Stimulated activated CD4-positive, alpha-beta T cell treated with anti-CD3 and anti-CD28 coated beads, Interleukin-1b, Interleukin-23, amount 100 ng/mL, for 1 hour (primary cell): ENCODE results near the gene SCUBE1.

Source experiments
- DNase-seq, 2 donors: peaks; one replicate each; pipeline ENCODE4 v3.0.0-alpha.2; 2020; ENCODE audit warnings: low read depth in 2 of 2

SCUBE1 gene

DNA sequence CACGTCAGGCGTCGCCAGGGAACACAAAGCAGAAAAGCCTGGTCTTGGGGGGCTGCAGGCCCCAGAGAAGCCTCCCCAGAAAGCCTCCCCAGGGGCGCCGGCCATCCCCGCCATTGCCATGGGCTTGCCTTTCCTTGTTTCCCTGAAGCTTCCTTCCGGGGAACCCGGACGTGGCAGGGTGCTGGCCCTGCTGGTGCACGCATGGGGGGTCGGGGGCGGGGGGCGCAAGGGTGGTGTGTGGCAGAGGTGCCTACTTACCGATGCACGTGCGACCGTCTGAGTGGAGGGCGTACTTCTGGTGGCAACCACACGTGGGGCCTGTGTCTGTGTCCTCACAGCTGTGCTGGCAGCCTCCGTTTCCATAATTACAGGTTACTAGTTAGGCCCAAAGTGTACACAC lies 85.2 kb downstream of the SCUBE1 start:
- DNase-seq = no peak

DNA sequence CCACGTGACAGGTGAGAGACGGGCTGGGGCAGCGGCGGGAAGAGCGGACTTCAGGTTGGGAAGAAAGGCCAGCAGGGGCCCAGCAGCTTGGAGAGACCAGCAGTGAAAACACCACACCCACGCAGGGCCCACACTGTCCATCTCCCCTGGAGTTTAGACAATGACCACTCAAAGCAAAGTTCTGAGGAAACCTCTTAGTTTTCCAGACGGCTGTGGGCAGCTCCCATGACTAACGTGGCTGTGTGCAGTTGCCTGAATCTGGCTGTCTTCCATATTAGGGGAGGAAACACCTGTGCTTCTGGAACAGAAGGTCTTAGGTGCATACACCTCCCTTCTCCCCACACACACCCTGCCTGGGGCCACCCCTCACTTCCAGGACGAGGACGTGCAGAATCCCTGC lies 85.6 kb downstream of the SCUBE1 start:
- no peak for DNase-seq

DNA sequence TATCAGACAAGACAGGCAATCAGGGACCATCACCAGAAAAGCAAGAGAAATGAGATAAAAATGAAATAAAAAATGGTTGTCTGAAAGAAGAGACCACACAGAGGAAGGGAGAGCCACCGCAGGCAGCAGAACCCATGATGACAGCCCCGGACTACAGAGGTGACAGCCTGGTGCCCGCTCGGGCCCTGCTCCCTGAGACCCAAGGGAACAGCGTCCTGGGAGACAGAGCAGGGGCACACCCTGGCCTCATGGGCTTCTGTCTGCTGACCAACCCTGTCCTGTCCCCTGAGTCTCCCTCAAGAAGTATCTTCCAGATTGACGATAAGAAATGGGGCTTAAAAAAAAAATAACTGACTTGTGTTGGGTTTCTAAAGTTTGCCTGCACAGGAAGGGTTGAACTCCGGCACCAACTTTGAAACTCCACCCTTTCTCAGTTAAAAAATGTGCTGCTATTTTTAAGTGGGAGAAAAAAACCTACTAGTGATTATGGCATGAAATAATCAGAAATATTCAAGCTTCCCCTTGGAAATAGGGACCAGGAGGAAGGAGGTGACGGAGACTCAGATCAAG lies 86.1 kb downstream of the SCUBE1 start:
- DNase-seq = no peak

DNA sequence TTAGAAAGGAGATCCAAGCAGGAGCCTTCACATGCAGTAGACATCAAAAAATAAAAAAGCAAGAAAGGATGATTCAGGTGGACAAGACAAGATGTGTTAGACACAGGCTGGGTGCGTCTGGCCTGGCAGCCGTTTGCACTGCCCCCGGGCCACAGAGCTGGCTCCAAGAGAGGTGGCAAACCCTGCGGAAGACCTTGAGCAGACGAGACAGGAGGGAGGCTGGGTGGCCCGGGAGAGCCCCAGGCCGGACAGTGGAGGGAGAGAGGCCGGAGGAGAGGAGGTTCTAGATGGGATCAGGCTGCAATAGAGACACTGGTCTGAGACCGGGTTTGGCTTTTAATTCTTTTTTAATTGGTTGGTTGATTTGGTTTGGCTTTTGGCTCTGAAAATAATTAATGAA lies 86.6 kb downstream of the SCUBE1 start:
- no peak for DNase-seq

DNA sequence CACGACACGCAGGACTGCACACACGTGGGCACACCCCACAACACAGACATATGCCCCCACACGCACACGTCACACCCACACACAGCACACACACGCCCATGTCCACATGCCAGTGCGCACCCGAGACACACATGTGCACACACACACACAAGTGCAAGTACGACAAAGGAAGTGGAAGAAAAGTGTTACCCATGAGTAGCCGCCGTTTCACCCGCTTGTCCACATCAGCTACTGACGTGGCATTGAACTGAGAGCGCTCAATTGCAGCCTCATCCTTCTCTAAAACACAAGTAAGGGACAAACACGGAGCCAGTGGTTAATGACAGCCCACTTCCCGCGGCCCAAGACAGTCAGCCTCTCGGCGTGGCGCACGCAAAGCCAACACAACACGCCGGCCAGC lies 87.9 kb downstream of the SCUBE1 start:
- no peak for DNase-seq

DNA sequence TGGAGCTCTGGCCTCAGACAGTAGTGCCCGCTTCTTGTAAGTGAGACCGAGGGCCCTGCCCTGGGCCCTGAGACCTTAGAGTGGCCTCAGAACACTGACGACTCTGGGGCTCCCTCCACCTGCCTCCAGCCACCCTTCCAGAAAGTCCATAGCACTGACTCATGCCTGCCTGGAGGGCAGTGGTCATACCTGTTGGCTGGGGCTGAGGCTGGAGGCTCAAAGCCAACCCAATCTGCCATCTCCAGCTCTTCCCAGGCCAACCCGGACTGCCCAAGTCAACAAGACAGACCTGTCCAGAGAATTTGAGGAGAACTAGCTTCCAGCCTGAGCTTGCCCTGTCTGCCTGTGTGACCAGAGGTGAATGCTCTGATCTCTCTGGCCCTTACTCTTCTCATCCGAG lies 89.3 kb downstream of the SCUBE1 start:
- DNase-seq = no peak

DNA sequence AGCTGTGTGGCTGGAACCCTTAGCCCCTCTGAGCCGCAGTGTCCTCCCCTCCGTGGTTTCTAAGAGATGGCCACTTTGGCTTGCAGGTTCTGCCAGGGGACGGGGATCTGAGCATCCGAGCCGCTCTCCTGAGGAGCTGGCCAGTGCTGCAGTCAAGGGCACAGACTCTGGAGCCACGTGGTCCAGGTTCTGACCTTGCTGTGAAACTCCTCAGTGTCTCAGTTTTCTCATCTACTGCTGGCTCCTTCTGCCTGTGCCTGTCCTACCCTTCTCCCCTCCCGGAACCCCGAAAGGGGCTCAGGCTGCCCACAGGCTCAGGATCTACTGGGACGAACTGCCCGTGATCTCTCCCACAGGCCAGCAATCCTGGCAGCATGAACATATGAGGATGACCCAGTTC lies 90.9 kb downstream of the SCUBE1 start:
- DNase-seq = no peak

DNA sequence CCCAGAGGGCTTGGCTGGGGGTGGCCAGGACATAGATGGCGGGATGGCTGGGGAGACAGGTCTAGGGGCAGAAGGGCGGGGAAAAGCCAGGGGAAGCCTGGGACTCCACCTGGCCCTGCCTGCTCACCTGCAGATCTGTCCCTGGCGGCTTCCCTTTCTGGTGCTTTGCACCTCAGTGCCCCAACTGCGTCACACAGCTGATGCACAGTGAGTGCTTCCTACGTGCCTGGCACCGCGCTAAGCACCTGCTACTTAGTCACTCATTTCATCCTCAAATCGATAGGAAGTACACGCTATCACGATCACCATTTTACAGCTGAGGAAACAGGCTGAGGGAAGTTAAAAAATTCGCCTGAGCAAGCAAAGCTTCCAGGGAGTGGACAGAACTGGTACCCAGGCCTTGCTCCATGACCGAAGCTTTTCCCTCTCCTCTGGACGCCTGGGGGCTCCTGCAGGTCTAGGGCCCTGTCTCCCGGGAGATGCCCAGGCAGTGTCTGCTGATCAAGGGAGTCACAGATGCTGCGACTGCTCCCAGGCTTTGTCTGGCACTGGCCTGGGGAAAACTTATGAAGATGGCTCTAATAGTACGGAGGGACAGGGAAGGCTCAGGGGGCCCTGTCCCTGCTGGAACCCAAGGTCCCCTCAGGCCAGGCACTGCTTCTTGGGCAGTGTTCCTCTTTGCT lies 93.2 kb downstream of the SCUBE1 start:
- DNase-seq = no peak

DNA sequence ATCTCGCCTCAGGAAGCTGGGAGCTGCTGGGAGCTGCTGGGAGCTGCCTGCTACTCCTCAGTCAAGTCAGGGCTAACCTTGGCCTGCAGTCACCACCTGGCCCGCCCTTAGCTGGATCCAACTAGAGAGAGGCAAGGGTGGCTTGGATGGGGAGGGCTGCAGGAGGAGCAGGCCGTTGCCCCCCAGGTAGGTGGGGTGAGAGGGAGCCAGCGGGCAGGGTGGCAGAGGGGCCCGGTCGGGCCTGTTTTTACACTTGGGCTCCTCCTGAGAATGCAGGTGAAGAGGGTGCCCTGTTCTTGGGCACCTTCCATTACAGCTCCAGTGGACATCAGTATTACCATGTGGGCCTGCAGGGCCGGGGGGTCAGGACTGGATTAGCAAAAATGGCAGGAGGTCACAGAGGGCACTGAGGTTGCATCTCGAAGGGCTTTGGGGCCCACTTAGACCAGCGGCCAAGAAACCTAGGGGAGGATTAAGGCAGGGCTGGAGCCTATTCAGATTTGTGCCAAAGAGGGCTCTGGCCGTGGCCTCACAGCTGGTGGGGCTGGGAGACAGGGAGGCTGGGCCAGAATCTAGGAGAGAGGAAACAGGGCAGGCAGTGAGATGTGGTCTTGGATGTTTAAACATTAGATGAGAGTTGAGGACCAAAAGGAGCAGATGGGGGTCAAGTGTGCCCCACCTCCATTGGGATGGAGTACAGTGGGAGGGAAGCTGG lies 95.5 kb downstream of the SCUBE1 start:
- no peak for DNase-seq

DNA sequence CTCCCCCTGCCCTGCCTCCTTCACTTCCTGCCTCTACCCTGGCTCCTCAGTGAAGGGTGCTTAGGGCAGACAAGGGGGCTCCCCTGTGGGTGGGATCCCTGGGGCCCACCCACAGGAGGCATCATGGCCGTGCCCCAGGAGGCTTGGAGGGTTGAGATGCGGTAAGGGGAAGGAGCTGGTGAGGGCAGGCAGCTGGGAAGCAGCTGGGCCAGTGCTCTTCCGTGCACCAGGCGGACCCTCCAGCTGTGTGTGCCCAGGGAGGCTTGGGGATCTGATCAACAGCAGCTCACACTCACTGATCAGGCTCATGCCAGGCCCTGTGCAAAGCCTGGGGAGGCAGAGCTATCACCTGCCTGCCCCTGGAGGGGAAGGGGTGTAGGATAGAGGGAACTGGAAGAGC lies 97.0 kb downstream of the SCUBE1 start:
- no peak for DNase-seq

DNA sequence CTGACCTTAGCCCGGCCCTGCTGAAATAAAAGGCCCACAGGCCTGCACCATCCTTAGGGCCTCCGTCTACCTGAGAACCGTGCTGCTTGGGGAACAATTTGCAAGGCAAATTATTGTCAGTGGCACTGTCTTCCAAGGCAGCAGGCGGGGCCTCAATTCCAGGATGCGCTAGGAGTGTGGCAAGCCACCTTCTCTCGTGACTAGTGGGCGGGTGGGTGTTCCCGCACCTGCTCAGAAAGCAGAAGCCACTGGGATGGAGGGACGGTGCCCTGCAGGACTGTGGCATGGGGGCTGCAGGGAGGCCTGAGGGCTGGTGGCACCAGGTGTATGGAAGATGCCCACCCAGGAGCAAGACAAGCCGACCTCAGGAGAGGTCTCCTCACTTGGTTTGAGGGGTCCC lies 97.5 kb downstream of the SCUBE1 start:
- DNase-seq = no peak

DNA sequence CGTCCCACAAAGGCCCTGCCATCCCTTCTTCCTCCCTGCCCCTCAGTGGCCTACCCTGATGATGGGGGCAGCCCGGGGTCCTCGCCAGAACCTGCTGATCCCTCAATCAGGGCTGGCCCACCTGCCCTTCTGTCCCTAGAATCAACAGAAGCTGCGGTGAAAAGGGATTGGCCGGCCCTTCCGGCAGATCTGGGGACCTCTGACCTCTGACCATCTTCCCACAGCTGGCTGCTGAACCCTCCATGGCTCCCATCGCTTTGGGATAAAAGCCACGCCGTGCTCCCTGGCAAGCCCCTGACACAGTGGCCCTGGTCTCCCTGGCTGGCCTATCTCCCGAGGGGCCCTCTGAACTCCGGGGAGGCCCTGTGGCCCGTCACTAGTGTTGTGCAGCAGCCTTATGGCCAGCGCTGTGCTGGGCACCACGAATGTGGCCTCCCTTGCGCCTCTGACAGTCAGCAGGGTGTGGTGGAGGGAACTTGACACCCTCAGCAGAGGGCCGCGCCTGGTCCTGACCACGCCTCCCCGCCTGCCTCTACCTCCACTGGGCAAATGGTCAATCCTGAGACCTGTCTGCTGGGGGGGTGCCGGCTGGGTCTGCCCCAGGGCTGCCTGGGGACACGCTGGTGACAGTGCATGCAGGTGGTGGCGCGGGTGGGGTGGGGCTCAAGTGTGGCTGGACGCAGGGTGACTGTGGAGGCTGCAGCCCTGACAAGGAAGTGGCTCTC lies 98.2 kb downstream of the SCUBE1 start:
- no peak for DNase-seq

DNA sequence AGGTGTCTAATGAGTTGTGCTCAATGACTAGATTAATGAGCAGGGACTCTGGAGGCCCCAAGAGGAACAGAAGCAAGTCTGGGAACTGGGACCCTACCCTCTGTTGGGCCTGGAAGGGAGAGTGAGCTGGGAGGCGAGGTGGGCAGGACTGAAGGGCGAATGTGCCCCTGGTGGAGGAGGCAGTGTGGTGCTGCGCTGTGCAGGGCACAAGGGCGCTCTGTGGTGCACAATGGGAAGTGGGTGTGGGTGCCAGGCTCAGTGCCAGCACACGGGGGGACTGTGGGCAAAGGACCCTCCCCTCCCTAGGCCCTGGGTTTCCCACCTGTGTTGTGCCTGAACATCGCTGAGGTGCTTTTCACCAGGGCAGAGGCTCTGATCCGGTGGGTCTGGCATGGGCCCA lies 98.8 kb downstream of the SCUBE1 start:
- DNase-seq = no peak

DNA sequence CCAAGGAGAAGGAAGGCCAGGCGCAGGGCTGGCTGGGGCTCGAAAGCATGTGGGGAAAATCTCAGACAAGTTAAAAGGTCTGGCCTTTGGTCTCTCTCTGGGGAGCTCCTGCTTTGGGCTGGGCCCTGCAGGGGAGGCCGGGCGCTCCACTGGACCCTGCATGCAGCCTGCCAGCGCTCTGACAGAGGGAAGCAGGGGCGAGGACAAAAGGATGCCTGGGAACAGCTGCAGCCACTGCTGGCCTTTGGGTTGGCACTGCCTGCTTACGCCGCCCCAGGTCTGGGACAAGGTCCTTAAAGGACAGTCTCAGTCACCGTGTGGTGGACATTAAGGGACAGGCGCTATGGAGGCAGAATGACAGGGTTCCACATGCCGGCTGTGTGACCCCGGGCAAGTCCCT lies 99.8 kb downstream of the SCUBE1 start:
- DNase-seq = no peak

DNA sequence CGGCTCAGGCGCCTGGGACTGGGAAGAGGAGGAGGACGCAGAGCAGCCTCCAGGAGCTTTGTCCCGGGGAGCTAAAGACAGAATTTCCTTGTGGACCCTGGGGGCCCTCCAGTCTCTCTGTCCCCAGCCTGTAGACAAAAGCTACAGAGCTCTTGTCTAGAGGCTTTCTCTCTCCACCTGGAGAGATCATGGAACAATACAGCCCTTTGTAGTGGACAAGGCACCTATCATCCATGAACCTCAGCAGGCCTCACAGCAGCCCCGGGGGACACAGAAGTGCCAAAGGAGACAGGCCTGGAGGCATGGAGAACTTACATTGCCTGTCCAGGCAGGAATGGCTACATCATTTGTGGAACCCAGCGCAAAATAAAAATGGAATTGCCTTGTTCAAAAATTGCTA lies 100.5 kb downstream of the SCUBE1 start:
- DNase-seq = no peak

DNA sequence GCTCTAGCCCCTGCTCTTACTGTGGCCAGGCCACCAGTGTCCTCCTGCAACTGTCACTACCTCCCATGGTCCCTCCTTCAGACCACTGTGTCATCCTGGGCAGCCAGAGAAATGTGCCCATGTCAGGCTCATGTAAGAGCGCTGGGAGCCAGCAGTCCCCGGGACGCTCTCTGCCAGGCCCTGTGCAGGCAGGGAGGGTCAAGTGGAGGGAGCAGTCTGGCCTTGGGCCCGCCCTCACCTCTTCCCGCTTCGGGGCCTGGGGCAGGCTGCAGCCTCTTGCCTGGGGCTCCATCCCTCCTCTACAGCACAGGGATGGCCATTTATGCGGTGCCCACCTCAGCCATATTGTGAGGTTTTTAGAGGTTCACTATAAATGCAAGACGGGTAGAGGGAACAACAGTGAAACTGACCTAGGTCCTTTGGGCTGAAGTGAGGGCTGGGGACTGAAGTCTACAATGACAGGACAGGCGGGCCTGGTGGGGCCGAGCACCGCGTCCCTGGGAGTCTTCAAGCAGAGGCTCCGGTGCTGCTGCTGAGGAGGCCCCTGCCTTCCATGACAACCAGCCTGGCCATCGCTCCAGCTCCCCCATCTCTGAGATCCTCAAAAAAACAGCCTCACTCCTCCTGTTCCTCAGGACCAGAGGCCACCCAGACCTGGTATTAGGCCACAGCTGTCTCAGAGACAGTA lies 101.3 kb downstream of the SCUBE1 start:
- DNase-seq = no peak

DNA sequence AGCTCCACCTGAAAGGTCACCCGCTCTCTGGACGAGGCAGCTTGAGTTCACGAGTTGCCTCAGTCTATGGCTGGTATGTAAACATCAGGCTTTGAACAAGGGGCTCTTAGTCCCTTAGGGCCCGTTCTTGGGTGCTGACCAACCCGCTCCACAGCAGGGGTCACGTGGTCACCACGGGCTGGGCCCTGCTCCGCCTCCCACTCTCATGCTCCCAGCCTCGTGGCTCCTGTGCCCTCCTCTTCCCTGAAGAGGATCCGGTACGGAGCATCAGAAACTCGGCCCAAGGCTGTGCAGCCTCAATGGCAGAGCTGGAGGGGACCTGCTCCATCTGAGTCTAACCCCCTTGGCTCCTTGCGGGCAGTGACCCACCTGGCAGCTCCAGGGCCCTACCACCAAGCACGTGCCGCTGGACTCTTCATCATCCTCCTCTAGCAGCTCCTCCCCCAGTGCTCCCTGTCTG lies 102.0 kb downstream of the SCUBE1 start:
- no peak for DNase-seq

DNA sequence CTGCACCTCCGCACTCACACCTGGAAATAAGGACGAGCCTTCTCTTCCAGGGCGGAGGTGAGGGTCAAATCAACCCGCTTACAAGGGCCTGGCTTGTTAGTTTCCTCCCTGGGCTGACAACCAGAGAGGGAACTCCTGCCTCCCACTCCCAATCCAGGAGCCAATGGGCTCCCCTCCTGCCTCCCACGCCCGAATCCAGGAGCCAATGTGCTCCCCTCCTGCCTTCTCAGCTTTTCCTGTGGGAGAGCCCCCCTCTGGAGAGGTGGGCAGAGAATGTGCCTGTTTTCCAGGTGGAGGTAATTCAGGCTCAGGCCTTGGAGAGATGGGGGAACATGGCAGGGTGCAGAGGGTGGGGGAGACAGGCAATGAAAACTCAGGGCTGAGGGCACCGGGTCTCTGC lies 102.6 kb downstream of the SCUBE1 start:
- DNase-seq = no peak

DNA sequence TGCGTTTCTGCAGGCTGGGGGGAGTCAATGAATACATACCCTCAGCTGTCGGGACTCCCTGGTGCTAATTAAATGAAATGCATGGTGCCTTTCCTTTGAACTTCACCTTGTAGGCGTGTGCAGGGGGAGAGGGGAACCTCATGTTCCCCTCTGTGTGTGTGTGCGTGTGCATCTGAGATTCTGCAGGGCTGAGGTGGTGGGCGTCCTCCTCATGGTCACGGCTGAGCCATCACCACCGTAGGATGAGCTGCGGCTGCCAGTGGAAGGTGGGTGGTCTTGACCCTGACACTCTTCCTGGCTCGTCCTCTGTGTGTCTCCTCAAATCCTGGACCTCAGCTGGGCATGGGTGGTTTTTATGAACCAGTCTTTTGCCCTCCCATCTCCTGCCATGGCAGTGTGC lies 103.2 kb downstream of the SCUBE1 start:
- DNase-seq = no peak

DNA sequence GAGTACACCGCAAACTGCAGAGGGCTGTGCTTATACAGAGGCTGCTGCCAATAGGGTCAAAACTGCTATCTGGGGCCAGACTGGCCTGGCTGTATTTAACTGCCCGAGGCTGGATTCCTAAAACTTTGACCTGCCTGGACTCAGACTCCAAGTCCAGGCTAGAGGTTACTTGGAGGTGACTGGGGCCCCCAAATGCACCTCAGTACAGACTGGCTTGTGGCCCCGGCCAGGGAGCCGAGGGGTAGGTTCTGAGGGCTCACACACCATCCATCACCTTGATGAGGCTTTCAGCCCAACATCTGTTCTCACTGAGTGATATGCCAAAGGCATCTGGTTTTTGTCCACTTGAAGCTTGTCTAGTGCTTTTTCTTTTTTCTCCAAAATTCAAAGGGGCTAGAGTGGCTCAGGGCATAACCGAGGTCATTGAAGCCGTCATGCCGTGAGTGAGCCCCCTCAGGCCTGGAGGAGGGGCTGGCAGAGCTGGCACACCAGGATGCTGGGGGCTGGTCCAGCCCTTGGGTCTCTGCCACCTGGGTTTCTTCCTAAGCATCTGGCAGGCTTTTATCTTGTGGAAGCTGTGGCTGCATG lies 103.9 kb downstream of the SCUBE1 start:
- DNase-seq = no peak

DNA sequence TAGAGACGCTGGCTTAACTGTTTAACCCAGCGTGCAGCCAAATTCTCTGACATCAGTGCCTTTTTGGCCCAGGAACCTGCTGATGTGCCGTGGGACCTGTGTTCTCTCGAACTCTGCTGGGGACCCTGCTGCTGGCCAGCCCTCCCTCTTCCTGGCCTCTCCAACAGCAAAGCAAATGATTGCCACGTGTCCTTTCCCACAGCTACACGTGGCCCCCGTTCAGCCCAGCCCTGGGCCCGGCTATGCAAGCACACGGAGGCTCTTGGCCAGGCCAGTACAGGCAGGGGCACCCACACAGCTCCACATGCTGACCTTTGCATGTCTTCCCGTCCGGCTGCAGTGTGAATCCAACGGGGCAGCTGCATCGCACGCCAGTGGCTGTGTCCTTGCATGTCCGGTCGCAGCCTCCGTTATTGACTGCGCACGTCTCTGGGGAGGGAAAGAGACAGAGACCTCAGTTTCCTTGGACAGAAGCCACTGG lies 104.6 kb downstream of the SCUBE1 start:
- DNase-seq = no peak

DNA sequence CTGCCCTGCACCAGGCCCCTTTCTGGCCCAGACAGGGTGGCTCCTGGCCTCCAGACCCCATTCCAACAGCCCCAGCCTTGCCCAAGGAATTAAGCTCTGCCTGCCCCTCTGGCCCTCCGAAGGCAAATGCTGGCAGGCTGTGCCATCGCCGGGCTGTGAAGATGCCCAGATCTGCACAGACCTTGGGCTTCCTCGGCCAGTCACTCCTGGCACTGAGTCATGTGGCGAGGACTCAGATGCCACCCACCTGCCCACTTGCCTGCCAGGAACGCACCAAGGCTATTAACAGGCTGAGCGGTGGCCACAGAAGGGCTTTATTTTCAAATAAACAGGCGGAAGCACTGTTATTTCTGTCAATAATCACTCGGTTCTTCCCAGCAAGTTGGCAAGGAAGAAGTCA lies 105.9 kb downstream of the SCUBE1 start:
- no peak for DNase-seq
